Measurements from ENCODE around the gene TTC1.

The TTC1 gene

GRCh38 chr5:160048131-160048530, 39.2 kb downstream of the TTC1 start:
- no peak for TF ChIP-seq CTCF (IDR thresholded peaks at IDR 0.05)

GRCh38 chr5:160049099-160049498, 40.2 kb downstream of the TTC1 start:
- TF ChIP-seq CTCF (IDR thresholded peaks at IDR 0.05): no peak

- TF ChIP-seq CTCF (IDR thresholded peaks at IDR 0.05): no peak
These were observed 45.1 kb downstream of the TTC1 start for GRCh38 chr5:160054047-160054446.

- TF ChIP-seq CTCF (IDR thresholded peaks at IDR 0.05): no peak
These were observed 45.9 kb downstream of the TTC1 start for GRCh38 chr5:160054831-160055230.

GRCh38 chr5:160057256-160057655, 48.3 kb downstream of the TTC1 start:
- no peak for TF ChIP-seq CTCF (IDR thresholded peaks at IDR 0.05)

- TF ChIP-seq CTCF (IDR thresholded peaks at IDR 0.05): no peak
These were observed 51.1 kb downstream of the TTC1 start for GRCh38 chr5:160060001-160060400.

- no peak for TF ChIP-seq CTCF (IDR thresholded peaks at IDR 0.05)
These were observed 52.8 kb downstream of the TTC1 start for GRCh38 chr5:160061770-160062169.

GRCh38 chr5:160064417-160064810, 55.5 kb downstream of the TTC1 start:
- no peak for TF ChIP-seq CTCF (IDR thresholded peaks at IDR 0.05)

Data from LNCAP (cell line).